SU-DHL-6 (cell line): ENCODE measurements around the gene SGPL1.

Experiments
- EZH2phosphoT487 ChIP-seq: fragments of 200-600 bp; sonication (generic), shearing (Covaris generic); conservative IDR thresholded peaks from 2 replicates; pipeline ENCODE4 v1.6.1; 2018; ENCODE audit warnings: mild to moderate bottlenecking, antibody characterized with exemption, low read length, moderate library complexity, mixed read lengths
- TF ChIP-seq, protein P1 (sequence below): fragments of 200-600 bp; sonication (generic); IDR thresholded peaks from one replicate; pipeline ENCODE4 v1.5.1; 2017; ENCODE audit warnings: antibody characterized with exemption, mild to moderate bottlenecking, low read length, moderate library complexity; ENCODE audit not compliant: insufficient read depth, poor library complexity, severe bottlenecking

DNA sequence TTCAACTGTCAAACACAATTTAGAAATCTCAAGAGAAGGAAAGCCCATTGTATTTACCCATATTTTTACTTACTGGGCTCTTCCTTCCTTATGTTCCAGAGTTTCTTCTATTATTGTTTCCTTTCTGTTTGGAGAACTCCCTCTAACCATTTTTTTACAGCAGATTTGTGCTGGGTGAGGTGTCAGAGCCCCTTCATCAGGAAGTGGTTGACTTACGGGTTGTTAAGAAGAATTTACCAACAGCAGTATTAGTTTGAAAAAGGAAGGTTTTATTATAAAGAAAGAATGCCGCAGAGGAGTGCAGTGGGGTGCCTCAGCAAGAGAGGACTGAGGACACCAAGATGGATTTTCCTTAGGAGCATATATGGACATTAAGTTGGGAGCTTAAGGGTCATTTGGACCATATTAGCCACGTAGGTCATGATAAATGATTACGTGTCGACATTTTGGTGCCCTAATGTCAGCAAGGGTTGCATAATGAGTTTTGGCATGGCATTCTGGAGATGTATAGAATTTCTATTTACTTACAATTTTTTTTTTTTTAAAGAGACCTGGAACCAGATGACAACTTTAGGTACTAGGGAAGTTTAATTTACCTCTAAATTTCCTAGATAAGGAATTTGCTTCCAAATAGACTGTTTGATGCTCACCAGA is 24.2 kb upstream of the SGPL1 start:
- TF ChIP-seq, protein P1, sequence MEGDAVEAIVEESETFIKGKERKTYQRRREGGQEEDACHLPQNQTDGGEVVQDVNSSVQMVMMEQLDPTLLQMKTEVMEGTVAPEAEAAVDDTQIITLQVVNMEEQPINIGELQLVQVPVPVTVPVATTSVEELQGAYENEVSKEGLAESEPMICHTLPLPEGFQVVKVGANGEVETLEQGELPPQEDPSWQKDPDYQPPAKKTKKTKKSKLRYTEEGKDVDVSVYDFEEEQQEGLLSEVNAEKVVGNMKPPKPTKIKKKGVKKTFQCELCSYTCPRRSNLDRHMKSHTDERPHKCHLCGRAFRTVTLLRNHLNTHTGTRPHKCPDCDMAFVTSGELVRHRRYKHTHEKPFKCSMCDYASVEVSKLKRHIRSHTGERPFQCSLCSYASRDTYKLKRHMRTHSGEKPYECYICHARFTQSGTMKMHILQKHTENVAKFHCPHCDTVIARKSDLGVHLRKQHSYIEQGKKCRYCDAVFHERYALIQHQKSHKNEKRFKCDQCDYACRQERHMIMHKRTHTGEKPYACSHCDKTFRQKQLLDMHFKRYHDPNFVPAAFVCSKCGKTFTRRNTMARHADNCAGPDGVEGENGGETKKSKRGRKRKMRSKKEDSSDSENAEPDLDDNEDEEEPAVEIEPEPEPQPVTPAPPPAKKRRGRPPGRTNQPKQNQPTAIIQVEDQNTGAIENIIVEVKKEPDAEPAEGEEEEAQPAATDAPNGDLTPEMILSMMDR: no peak
- TF ChIP-seq EZH2phosphoT487: no peak
